ENCODE measurements around the gene HSF4. TPM values are rescaled to one million over a fixed set of nuclear protein-coding genes. Genes with fewer than 3 reads are reported as not detected.

Gene HSF4
- total and polyA plus RNA-seq, 5 donors = 29.7 to 92.2 (median 50.6) TPM

DNA sequence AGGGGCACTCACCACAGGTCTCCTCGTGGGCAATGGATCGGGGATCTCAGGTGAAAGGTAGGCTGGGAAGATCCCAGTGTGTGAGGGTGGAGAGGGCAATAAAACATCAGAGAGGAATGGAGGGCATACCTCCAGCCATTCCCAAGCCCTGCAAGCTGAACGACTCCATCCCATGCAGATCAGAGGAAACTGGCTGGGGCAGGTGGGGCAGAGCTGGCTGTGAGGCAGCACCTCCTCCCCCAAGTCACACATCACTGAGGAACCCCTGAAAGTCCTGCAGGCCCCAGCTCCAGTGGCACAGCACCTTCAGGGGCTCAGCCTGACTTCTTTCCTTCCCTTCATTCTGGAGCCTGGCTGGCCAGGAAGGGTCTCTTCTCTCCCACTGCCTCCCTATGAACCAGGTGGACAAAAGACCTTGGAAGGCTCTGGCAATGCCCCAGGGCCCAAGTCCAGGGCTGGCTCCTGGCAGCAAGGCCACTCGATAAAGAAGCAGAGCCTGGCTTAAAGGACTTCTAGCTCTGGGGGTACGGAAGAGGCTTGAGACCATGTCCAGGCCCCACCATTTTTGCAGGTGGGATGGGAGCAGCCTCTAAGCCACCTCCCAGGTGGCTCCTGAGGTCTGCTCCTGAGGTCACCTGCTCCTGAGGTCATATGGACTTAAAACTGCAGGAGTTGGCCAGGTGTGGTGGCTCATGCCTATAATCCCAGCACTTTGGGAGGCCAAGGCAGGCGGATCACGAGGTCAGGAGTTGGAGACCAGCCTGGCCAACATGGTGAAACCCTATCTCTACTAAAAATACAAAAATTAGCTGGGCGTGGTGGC, 48.9 kb downstream of the HSF4 start:
- no peak overlapping the region for H3K27ac ChIP-seq (ENCODE audit: low read length)
- no peaks in the 10 kb centered on the region for H3K27me3 ChIP-seq (ENCODE audit: control insufficient read depth, insufficient read depth)
- 80% methylated on average over 8 of the region's 8 CpGs for WGBS
- H3K4me3 ChIP-seq (ENCODE audit: low read length) = no peak overlapping the region
- intact Hi-C loops (cut with DNase I) = no loop called here
- peaks cover 14% of the 10 kb centered on the region for H3K4me1 ChIP-seq (ENCODE audit: control insufficient read depth, insufficient read depth, low read length)
- H3K9me3 ChIP-seq (ENCODE audit: control insufficient read depth, low read length) = no peaks in the 10 kb centered on the region
- ATAC-seq (no peak), DNase-seq (peak in 1 of 3 donors; percentile 12)

GRCh38 chr16:67215706-67216105, 51.2 kb downstream of the HSF4 start:
- peak in 1 of 2 donors; percentile 6 for ATAC-seq
- Histone ChIP-seq H3K4me3 (ENCODE audit: low read length) (no peak overlapping the region), H3K4me1 (ENCODE audit: control insufficient read depth, insufficient read depth, low read length) (peaks cover 14% of the 10 kb centered on the region), H3K27ac (ENCODE audit: low read length) (peak overlapping the region; percentile 7), H3K9me3 (ENCODE audit: control insufficient read depth, low read length) (no peaks in the 10 kb centered on the region), H3K27me3 (ENCODE audit: control insufficient read depth, insufficient read depth) (no peaks in the 10 kb centered on the region)
- 68% methylated on average over 5 of the region's 5 CpGs for WGBS
- peak; percentile 24 to 63 (median 30) for DNase-seq
- intact Hi-C loops (cut with DNase I) = no loop called here

GRCh38 chr16:67216612-67217490, 52.3 kb downstream of the HSF4 start:
- ATAC-seq = peak; percentile 91
- H3K4me3 ChIP-seq (ENCODE audit: low read length) = no peak overlapping the region
- H3K27ac ChIP-seq (ENCODE audit: low read length) = peak overlapping the region; percentile 93

More at GRCh38 chr16:67216612-67217490, 52.3 kb downstream of the HSF4 start:
- WGBS = 24% methylated on average over 18 of the region's 18 CpGs
- H3K27me3 ChIP-seq (ENCODE audit: control insufficient read depth, insufficient read depth) = no peaks in the 10 kb centered on the region
- DNase-seq = peak; percentile 81 to 90 (median 88)
- H3K9me3 ChIP-seq (ENCODE audit: control insufficient read depth, low read length) = no peaks in the 10 kb centered on the region
- intact Hi-C loops (cut with DNase I) = no loop called here
- H3K4me1 ChIP-seq (ENCODE audit: control insufficient read depth, insufficient read depth, low read length) = peaks cover 14% of the 10 kb centered on the region

Small RNAs within 50 kb of the gene (microRNA-seq; reads per million reads assigned to microRNA genes)
- 64.8 to 212 reads per million in 2 donors for gene MIR328

Other genes starting within 250 kb of the HSF4 start
- under 1 TPM; 0.38 to 0.97 (median 0.65) TPM for gene CDH16, start 245.9 kb upstream of the HSF4 start, total RNA-seq
- gene CDH16, start 245.9 kb upstream of the HSF4 start, polyA plus RNA-seq = 0.50 TPM
- gene RRAD, start 239.2 kb upstream of the HSF4 start, total RNA-seq = 100 to 1,000 TPM; 135 to 299 (median 142) TPM
- 375 TPM for gene RRAD, start 239.2 kb upstream of the HSF4 start, polyA plus RNA-seq
- gene CIAO2B, start 230.3 kb upstream of the HSF4 start, total RNA-seq = 100 to 1,000 TPM in 2 of 4 donors, 10 to 100 TPM in 2; 82.8 to 104 (median 100) TPM
- gene CIAO2B, start 230.3 kb upstream of the HSF4 start, polyA plus RNA-seq = 239 TPM
- gene CES2, start 229.2 kb upstream of the HSF4 start, total RNA-seq = 10 to 100 TPM; 32.4 to 47.6 (median 37.1) TPM
- gene CES2, start 229.2 kb upstream of the HSF4 start, polyA plus RNA-seq = 46.1 TPM
- 1 to 10 TPM in 2 of 4 donors, under 1 TPM in 2; 0.88 to 1.3 (median 0.98) TPM for gene CES3, start 203.5 kb upstream of the HSF4 start, total RNA-seq
- gene CES3, start 203.5 kb upstream of the HSF4 start, polyA plus RNA-seq = 0.48 TPM
- 10 to 100 TPM; 11.1 to 21.5 (median 12.1) TPM for gene CES4A, start 176.2 kb upstream of the HSF4 start, total RNA-seq
- gene CES4A, start 176.2 kb upstream of the HSF4 start, polyA plus RNA-seq = 10.3 TPM
- 10 to 100 TPM; 23.7 to 39.3 (median 29.6) TPM for gene CBFB, start 135.6 kb upstream of the HSF4 start, total RNA-seq
- 15.7 TPM for gene CBFB, start 135.6 kb upstream of the HSF4 start, polyA plus RNA-seq
- gene PHAF1, start 54.8 kb upstream of the HSF4 start, total RNA-seq = 10 to 100 TPM; 11.4 to 11.8 (median 11.6) TPM
- gene PHAF1, start 54.8 kb upstream of the HSF4 start, polyA plus RNA-seq = 7.1 TPM
- 10 to 100 TPM; 17.0 to 19.8 (median 18.7) TPM for gene B3GNT9, start 13.7 kb upstream of the HSF4 start, total RNA-seq
- 11.7 TPM for gene B3GNT9, start 13.7 kb upstream of the HSF4 start, polyA plus RNA-seq
- 10 to 100 TPM in 2 of 4 donors, 1 to 10 TPM in 2; 9.0 to 11.1 (median 9.8) TPM for gene TRADD, start 4.8 kb upstream of the HSF4 start, total RNA-seq
- 8.7 TPM for gene TRADD, start 4.8 kb upstream of the HSF4 start, polyA plus RNA-seq
- 10 to 100 TPM in 2 of 4 donors, 1 to 10 TPM in 2; 7.7 to 13.9 (median 9.9) TPM for gene FBXL8, start 4.8 kb upstream of the HSF4 start, total RNA-seq
- gene FBXL8, start 4.8 kb upstream of the HSF4 start, polyA plus RNA-seq = 9.8 TPM
- gene NOL3, start 5.8 kb downstream of the HSF4 start, total RNA-seq = 100 to 1,000 TPM in 3 of 4 donors, 10 to 100 TPM in 1; 67.5 to 125 (median 107) TPM
- 133 TPM for gene NOL3, start 5.8 kb downstream of the HSF4 start, polyA plus RNA-seq
- 10 to 100 TPM; 16.2 to 22.9 (median 17.2) TPM for gene MATCAP1, start 19.2 kb downstream of the HSF4 start, total RNA-seq
- 14.8 TPM for gene MATCAP1, start 19.2 kb downstream of the HSF4 start, polyA plus RNA-seq
- 1 to 10 TPM; 1.3 to 3.0 (median 2.2) TPM for gene EXOC3L1, start 25.4 kb downstream of the HSF4 start, total RNA-seq
- gene EXOC3L1, start 25.4 kb downstream of the HSF4 start, polyA plus RNA-seq = 3.2 TPM
- 10 to 100 TPM; 36.4 to 42.5 (median 40.5) TPM for gene E2F4, start 27.4 kb downstream of the HSF4 start, total RNA-seq
- gene E2F4, start 27.4 kb downstream of the HSF4 start, polyA plus RNA-seq = 33.9 TPM
- gene ELMO3, start 34.4 kb downstream of the HSF4 start, total RNA-seq = under 1 TPM; 0.51 to 0.85 (median 0.76) TPM
- gene ELMO3, start 34.4 kb downstream of the HSF4 start, polyA plus RNA-seq = 0.72 TPM
- 10 to 100 TPM; 15.4 to 26.2 (median 17.0) TPM for gene TMEM208, start 62.4 kb downstream of the HSF4 start, total RNA-seq
- 43.5 TPM for gene TMEM208, start 62.4 kb downstream of the HSF4 start, polyA plus RNA-seq
- 10 to 100 TPM; 16.9 to 32.1 (median 19.4) TPM for gene FHOD1, start 82.7 kb downstream of the HSF4 start, total RNA-seq
- gene FHOD1, start 82.7 kb downstream of the HSF4 start, polyA plus RNA-seq = 20.5 TPM
- gene SLC9A5, start 84.2 kb downstream of the HSF4 start, total RNA-seq = 1 to 10 TPM; 2.2 to 2.9 (median 2.5) TPM
- gene SLC9A5, start 84.2 kb downstream of the HSF4 start, polyA plus RNA-seq = 1.9 TPM
- 1 to 10 TPM; 2.2 to 2.8 (median 2.5) TPM for gene PLEKHG4, start 114.8 kb downstream of the HSF4 start, total RNA-seq
- gene PLEKHG4, start 114.8 kb downstream of the HSF4 start, polyA plus RNA-seq = 2.2 TPM
- under 1 TPM in 1 of 4 donors, not detected in 3; 0.06 TPM for gene KCTD19, start 162.0 kb downstream of the HSF4 start, total RNA-seq
- gene KCTD19, start 162.0 kb downstream of the HSF4 start, polyA plus RNA-seq = 0.07 TPM
- gene LRRC36, start 162.1 kb downstream of the HSF4 start, total RNA-seq = under 1 TPM; 0.11 to 0.42 (median 0.29) TPM
- 0.36 TPM for gene LRRC36, start 162.1 kb downstream of the HSF4 start, polyA plus RNA-seq
- 100 to 1,000 TPM in 1 of 4 donors, 10 to 100 TPM in 3; 21.9 to 183 (median 33.4) TPM for gene TPPP3, start 228.8 kb downstream of the HSF4 start, total RNA-seq
- gene TPPP3, start 228.8 kb downstream of the HSF4 start, polyA plus RNA-seq = 64.6 TPM

Measured in right cardiac atrium (tissue), 5 donors.